ENCODE measurements around the gene SYNPR. TPM values are rescaled to one million over a fixed set of nuclear protein-coding genes. Genes with fewer than 3 reads are reported as not detected.

The SYNPR gene
- total RNA-seq, 1 experiment from 2014 or later = 17.6 TPM

DNA sequence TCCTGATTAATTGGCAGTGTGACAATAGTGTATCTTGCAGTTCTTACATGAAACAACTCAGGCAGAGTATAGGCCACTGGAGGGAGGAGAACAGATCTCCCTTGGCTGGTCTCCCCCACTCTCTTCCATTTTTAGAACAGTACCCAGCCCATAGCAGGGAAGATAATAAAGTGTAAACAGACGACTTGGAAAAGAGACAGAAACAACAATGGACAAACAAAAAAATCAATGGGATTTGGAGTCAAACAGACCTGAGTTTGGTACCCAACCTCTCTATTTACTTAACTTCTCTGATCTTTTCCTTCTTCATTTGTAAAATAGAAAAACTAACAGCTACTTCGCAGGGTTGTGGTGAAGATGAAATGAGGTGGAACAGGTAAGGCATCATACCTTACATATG, 315.7 kb downstream of the SYNPR start:
- H3K4me1 ChIP-seq (ENCODE audit: insufficient read depth, low read length, poor library complexity, severe bottlenecking) = no peaks in the 10 kb centered on the region
- no peaks in the 10 kb centered on the region for H3K27me3 ChIP-seq (replicated peaks; ENCODE audit: insufficient read depth, low read depth, low read length, poor library complexity)
- H3K4me3 ChIP-seq (ENCODE audit: low read depth, low read length, poor library complexity, severe bottlenecking) = no peak overlapping the region
- H3K9me3 ChIP-seq (ENCODE audit: low read depth, low read length, poor library complexity, severe bottlenecking) = peaks cover 4% of the 10 kb centered on the region
- POLR2A ChIA-PET (ENCODE audit: low non-redundant PET) = no interaction called here
- TF ChIP-seq EZH2 (IDR thresholded peaks at IDR 0.05; ENCODE audit: borderline replicate concordance, low read depth, low read length, poor library complexity, severe bottlenecking) = no peak
- TF ChIP-seq, protein P1, sequence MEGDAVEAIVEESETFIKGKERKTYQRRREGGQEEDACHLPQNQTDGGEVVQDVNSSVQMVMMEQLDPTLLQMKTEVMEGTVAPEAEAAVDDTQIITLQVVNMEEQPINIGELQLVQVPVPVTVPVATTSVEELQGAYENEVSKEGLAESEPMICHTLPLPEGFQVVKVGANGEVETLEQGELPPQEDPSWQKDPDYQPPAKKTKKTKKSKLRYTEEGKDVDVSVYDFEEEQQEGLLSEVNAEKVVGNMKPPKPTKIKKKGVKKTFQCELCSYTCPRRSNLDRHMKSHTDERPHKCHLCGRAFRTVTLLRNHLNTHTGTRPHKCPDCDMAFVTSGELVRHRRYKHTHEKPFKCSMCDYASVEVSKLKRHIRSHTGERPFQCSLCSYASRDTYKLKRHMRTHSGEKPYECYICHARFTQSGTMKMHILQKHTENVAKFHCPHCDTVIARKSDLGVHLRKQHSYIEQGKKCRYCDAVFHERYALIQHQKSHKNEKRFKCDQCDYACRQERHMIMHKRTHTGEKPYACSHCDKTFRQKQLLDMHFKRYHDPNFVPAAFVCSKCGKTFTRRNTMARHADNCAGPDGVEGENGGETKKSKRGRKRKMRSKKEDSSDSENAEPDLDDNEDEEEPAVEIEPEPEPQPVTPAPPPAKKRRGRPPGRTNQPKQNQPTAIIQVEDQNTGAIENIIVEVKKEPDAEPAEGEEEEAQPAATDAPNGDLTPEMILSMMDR (conservative IDR thresholded peaks at IDR 0.05; ENCODE audit: low read depth, low read length) = no peak
- DNase-seq (ENCODE audit: low spot score) = no peak
- intact Hi-C loops (cut with micrococcal nuclease; ENCODE audit: unreplicated experiment) = no loop called here
- BruUV-seq (replicated peaks) = no TSS peak
- CTCF ChIA-PET = no interaction called here
- no peak overlapping the region for H3K27ac ChIP-seq (ENCODE audit: low read depth, low read length, poor library complexity, severe bottlenecking)
- no peaks in the 10 kb centered on the region for H3K36me3 ChIP-seq (ENCODE audit: insufficient read depth, low read length, poor library complexity, severe bottlenecking)

DNA sequence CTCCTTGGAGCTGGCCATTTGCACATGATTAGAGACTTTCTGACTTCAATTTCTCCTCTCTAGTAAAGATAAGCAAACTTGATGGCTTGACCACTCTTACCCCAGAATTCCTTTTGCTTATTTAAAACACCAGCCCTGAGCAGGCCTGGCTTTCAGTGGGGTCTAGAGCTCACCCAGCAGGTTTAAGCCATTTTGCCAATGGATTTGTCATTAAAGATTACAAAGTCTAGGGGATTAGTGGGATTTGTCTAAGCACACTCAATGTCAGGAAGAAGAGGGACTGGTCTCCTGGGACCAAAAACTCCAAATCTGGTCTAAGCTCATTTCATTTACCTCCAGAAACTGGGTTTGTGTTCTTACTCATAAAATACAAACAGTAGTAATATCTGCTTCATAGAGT, 317.1 kb downstream of the SYNPR start:
- Histone ChIP-seq H3K36me3 (ENCODE audit: insufficient read depth, low read length, poor library complexity, severe bottlenecking) (no peaks in the 10 kb centered on the region), H3K27me3 (replicated peaks; ENCODE audit: insufficient read depth, low read depth, low read length, poor library complexity) (no peaks in the 10 kb centered on the region), H3K4me3 (ENCODE audit: low read depth, low read length, poor library complexity, severe bottlenecking) (no peak overlapping the region), H3K4me1 (ENCODE audit: insufficient read depth, low read length, poor library complexity, severe bottlenecking) (no peaks in the 10 kb centered on the region), H3K27ac (ENCODE audit: low read depth, low read length, poor library complexity, severe bottlenecking) (no peak overlapping the region), H3K9me3 (ENCODE audit: low read depth, low read length, poor library complexity, severe bottlenecking) (no peaks in the 10 kb centered on the region)
- TF ChIP-seq EZH2 (IDR thresholded peaks at IDR 0.05; ENCODE audit: borderline replicate concordance, low read depth, low read length, poor library complexity, severe bottlenecking) = no peak
- TF ChIP-seq, protein P1 (conservative IDR thresholded peaks at IDR 0.05; ENCODE audit: low read depth, low read length) = no peak
- ChIA-PET POLR2A (ENCODE audit: low non-redundant PET) (no interaction called here), CTCF (no interaction called here)
- DNase-seq (ENCODE audit: low spot score) = peak; percentile 27
- BruUV-seq (replicated peaks) = no TSS peak
- intact Hi-C loops (cut with micrococcal nuclease; ENCODE audit: unreplicated experiment) = no loop called here

DNA sequence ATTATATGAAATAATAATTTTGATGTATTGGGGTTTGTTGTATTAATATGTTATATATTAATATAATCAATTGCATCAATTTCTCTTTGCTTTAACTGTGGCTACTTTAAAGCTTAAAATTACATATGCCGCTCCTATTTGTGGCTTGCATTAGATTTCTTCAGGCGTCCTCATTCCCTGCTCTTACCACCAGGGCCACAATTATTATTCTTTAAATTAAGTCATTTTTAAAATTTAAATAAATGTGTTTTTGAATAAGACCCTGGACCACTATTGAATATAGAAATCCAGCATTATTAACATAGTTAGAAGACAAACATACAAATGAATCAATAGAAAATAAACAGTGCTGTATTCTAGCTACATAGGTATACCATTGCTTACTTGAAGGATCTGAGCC, 318.9 kb downstream of the SYNPR start:
- TF ChIP-seq EZH2 (IDR thresholded peaks at IDR 0.05; ENCODE audit: borderline replicate concordance, low read depth, low read length, poor library complexity, severe bottlenecking) = no peak
- TF ChIP-seq, protein P1 (conservative IDR thresholded peaks at IDR 0.05; ENCODE audit: low read depth, low read length) = no peak
- no TSS peak for BruUV-seq (replicated peaks)
- CTCF ChIA-PET = no interaction called here
- Histone ChIP-seq H3K27ac (ENCODE audit: low read depth, low read length, poor library complexity, severe bottlenecking) (no peak overlapping the region), H3K4me1 (ENCODE audit: insufficient read depth, low read length, poor library complexity, severe bottlenecking) (no peaks in the 10 kb centered on the region), H3K36me3 (ENCODE audit: insufficient read depth, low read length, poor library complexity, severe bottlenecking) (no peaks in the 10 kb centered on the region), H3K9me3 (ENCODE audit: low read depth, low read length, poor library complexity, severe bottlenecking) (no peaks in the 10 kb centered on the region), H3K27me3 (replicated peaks; ENCODE audit: insufficient read depth, low read depth, low read length, poor library complexity) (no peaks in the 10 kb centered on the region), H3K4me3 (ENCODE audit: low read depth, low read length, poor library complexity, severe bottlenecking) (no peak overlapping the region)
- POLR2A ChIA-PET (ENCODE audit: low non-redundant PET) = no interaction called here
- no peak for DNase-seq (ENCODE audit: low spot score)
- intact Hi-C loops (cut with micrococcal nuclease; ENCODE audit: unreplicated experiment) = no loop called here

All from A673 (cell line).